ENCODE measurements around the gene COL3A1. TPM values are rescaled to one million over a fixed set of nuclear protein-coding genes. Genes with fewer than 3 reads are reported as not detected.

The COL3A1 gene
- polyA plus RNA-seq, 3 donors = not detected

DNA sequence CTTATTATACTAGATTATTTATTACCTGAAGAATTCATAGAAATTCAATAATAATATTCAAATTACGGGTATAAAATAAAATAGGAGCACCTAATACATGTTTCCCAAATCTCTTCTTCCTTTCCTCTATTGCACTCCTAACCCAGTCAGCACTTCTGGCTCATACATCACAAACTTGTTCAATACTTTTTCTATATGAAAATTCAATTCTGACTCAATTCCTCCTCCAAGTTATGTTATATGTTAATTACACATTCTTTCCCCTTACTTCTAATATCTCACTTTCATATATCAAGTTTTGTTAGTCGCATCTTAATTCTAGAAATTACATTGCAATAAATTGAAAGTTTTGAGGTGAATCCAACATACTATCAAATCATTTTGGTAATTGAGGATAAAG is 17.9 kb upstream of the COL3A1 start:
- Histone ChIP-seq H3K9ac (ENCODE audit: insufficient read depth, low read length, poor library complexity, severe bottlenecking) (no peak overlapping the region), H3K4me1 (ENCODE audit: control insufficient read depth in 1 of 2, insufficient read depth in 2 of 2, low read length in 2 of 2) (no peaks in the 10 kb centered on the region), H2AFZ (ENCODE audit: insufficient read depth, low read depth, low read length, poor library complexity, severe bottlenecking) (no peak overlapping the region), H3K27ac (ENCODE audit: low read depth in 1 of 2, low read length in 2 of 2) (no peak overlapping the region), H3K9me3 (replicated peaks in 1 of 2; ENCODE audit: control insufficient read depth in 1 of 2, insufficient read depth in 1 of 2, low read length in 2 of 2) (no peaks in the 10 kb centered on the region), H3K79me2 (ENCODE audit: insufficient read depth, low read length) (no peaks in the 10 kb centered on the region), H3K4me2 (replicated peaks; ENCODE audit: extremely low read depth, low read length, poor library complexity, severe bottlenecking) (no peak overlapping the region), H4K20me1 (ENCODE audit: insufficient read depth, low read length) (no peaks in the 10 kb centered on the region), H3K36me3 (replicated peaks in 1 of 2; ENCODE audit: control insufficient read depth in 1 of 2, insufficient read depth in 2 of 2, low read length in 2 of 2) (no peaks in the 10 kb centered on the region), H3K27me3 (ENCODE audit: control insufficient read depth in 2 of 2, insufficient read depth in 2 of 2, low read length in 2 of 2) (no peaks in the 10 kb centered on the region), H3K4me3 (replicated peaks in 1 of 3; ENCODE audit: low read depth in 2 of 3, low read length in 3 of 3) (no peak overlapping the region)
- Mint-ChIP-seq H3K27me3 (ENCODE audit: low read depth in 3 of 3) (no peaks in the 10 kb centered on the region), H3K36me3 (no peaks in the 10 kb centered on the region), H3K27ac (no peak overlapping the region), H3K4me1 (no peaks in the 10 kb centered on the region), H3K4me3 (no peak overlapping the region), H3K9me3 (peaks cover 0 to 3% (median 2%) of the 10 kb centered on the region in 7 donors)
- TF ChIP-seq, protein P1, sequence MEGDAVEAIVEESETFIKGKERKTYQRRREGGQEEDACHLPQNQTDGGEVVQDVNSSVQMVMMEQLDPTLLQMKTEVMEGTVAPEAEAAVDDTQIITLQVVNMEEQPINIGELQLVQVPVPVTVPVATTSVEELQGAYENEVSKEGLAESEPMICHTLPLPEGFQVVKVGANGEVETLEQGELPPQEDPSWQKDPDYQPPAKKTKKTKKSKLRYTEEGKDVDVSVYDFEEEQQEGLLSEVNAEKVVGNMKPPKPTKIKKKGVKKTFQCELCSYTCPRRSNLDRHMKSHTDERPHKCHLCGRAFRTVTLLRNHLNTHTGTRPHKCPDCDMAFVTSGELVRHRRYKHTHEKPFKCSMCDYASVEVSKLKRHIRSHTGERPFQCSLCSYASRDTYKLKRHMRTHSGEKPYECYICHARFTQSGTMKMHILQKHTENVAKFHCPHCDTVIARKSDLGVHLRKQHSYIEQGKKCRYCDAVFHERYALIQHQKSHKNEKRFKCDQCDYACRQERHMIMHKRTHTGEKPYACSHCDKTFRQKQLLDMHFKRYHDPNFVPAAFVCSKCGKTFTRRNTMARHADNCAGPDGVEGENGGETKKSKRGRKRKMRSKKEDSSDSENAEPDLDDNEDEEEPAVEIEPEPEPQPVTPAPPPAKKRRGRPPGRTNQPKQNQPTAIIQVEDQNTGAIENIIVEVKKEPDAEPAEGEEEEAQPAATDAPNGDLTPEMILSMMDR (IDR thresholded peaks at IDR 0.05) = no peak
- no CpG with 5 or more reads among the region's 2 CpGs for WGBS (ENCODE audit: insufficient coverage)
- intact Hi-C loops (cut with micrococcal nuclease) = no loop called here
- no peak for DNase-seq

DNA sequence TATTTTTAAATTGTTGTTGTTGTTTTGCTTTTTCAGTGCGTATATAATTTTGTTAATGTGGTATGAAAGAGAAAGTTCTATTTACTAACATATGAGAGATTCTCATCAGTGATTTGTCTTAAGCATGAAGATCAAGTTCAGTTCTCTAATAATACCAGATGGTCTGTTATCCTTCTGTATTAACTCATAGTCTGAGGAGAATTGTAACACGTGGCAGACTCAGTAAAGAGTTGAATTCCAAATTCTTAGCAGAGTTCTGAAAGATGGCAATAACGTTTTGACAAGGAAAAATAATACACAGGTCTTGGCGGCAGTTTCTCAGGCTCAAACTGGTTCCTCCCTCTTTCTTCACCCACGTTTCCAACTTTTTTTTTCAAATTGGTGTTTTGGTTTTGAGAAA is 17.2 kb upstream of the COL3A1 start:
- intact Hi-C loops (cut with micrococcal nuclease) = no loop called here
- no peak for DNase-seq
- H3K79me2 ChIP-seq (ENCODE audit: insufficient read depth, low read length) = no peaks in the 10 kb centered on the region
- no peaks in the 10 kb centered on the region for H3K27me3 ChIP-seq (ENCODE audit: control insufficient read depth in 2 of 2, insufficient read depth in 2 of 2, low read length in 2 of 2)
- H2AFZ ChIP-seq (ENCODE audit: insufficient read depth, low read depth, low read length, poor library complexity, severe bottlenecking) = no peak overlapping the region
- H3K27ac Mint-ChIP-seq = no peak overlapping the region
- H3K4me2 ChIP-seq (replicated peaks; ENCODE audit: extremely low read depth, low read length, poor library complexity, severe bottlenecking) = no peak overlapping the region
- TF ChIP-seq, protein P1 (IDR thresholded peaks at IDR 0.05) = no peak
- H3K4me1 ChIP-seq (ENCODE audit: control insufficient read depth in 1 of 2, insufficient read depth in 2 of 2, low read length in 2 of 2) = no peaks in the 10 kb centered on the region
- H3K36me3 Mint-ChIP-seq = no peaks in the 10 kb centered on the region
- H3K9me3 Mint-ChIP-seq = peaks cover 0 to 3% (median 2%) of the 10 kb centered on the region in 7 donors
- H3K36me3 ChIP-seq (replicated peaks in 1 of 2; ENCODE audit: control insufficient read depth in 1 of 2, insufficient read depth in 2 of 2, low read length in 2 of 2) = no peaks in the 10 kb centered on the region
- H3K4me3 Mint-ChIP-seq = no peak overlapping the region
- no peaks in the 10 kb centered on the region for H3K27me3 Mint-ChIP-seq (ENCODE audit: low read depth in 3 of 3)
- H4K20me1 ChIP-seq (ENCODE audit: insufficient read depth, low read length) = no peaks in the 10 kb centered on the region
- no peak overlapping the region for H3K4me3 ChIP-seq (replicated peaks in 1 of 3; ENCODE audit: low read depth in 2 of 3, low read length in 3 of 3)
- H3K27ac ChIP-seq (ENCODE audit: low read depth in 1 of 2, low read length in 2 of 2) = no peak overlapping the region
- no CpG with 5 or more reads among the region's 5 CpGs for WGBS (ENCODE audit: insufficient coverage)
- no peaks in the 10 kb centered on the region for H3K4me1 Mint-ChIP-seq
- H3K9me3 ChIP-seq (replicated peaks in 1 of 2; ENCODE audit: control insufficient read depth in 1 of 2, insufficient read depth in 1 of 2, low read length in 2 of 2) = no peaks in the 10 kb centered on the region
- no peak overlapping the region for H3K9ac ChIP-seq (ENCODE audit: insufficient read depth, low read length, poor library complexity, severe bottlenecking)

All from CD14-positive monocyte (primary cell).